HG02759 (cell line): ENCODE data around the gene CCDC38.

Experiments used
- ATAC-seq: cut with Tn5 transposase; IDR thresholded peaks from one replicate; pipeline ENCODE4 v1.9.1; 2021; ENCODE audit warnings: mild to moderate bottlenecking, moderate library complexity; ENCODE audit not compliant: unreplicated experiment

CCDC38 gene

DNA sequence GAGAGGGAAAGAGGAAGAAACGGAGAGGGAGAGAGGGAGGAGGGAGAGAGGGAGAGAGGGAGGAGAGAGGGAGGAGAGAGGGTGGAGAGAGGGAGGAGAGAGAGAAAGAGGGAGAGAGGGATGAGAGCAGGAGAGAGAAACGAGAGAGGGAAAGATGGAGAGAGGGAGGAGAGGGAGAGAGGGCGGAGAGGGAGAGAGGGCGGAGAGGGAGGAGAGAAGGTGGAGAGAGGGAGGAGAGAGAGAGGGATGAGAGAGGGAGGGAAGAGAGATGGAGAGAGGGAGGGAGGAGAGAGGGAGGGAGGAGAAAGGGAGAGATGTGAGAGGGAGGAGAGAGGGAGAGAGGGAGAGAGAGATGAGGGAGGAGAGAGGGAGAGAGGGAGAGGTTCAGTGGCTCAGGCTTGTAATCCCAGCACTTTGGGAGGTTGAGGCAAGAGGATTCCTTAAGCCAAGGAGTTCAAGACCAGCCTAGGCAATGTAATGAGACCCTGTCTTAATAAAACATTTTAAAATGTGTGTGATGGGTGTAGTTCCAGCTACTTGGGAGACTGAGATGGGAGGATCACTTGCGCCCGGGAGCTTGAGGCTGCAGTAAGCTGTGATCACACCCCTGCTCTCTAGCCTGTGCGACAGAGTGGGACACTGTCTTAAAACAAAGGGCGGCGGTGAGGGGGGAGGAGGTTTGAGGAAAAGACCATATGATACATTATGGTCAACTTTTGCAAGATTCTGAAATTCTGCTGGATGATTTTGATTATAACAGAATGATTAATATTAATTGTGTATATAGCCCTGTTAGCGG, 105.0 kb downstream of the CCDC38 start:
- no peak for ATAC-seq

DNA sequence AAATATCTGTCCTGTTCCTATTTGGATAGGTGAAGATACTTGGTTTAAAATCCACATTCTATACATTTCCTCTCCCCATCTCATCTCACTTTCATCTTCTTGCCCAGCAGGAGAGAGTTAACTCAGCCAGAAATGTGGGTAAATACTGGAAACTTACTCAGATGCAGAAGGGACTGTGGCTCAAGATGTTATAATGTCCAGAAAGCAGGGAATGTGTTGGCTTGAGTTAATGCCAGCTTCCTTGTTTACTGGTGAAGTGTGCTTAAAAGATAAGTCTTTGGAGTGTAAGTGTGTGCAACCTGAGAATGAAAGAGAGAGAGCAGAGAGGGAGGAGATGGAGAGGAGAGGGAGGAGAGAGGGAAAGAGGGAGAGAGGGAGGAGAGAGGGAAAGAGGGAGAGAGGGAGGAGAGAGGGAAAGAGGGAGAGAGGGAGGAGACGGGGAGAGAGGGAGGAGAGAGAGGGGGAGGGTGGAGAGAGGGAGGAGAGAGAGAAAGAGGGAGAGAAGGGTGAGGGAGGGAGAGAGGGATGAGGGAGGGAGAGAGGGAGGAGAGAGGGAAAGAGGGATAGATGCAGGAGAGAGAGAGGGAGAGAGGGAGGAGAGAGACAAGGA, 105.7 kb downstream of the CCDC38 start:
- no peak for ATAC-seq

DNA sequence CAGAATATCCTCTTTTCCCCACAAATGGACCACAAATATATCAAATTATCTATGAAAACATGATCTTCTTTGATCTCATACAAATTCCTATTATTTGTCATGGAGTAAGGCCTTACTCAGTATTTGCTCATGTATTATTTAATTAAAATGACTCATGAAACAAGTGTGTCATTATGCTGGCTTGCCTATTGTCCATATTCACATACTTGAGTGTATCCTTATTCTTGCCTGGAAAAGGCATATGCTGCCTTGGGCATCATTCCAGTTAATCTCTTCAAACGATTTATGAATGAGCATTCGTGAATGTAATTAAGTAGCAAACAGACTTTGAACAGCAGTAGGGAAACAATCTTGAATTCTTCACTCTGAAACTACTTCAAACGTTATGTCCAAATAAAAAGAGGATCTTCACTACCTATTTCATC, 106.2 kb downstream of the CCDC38 start:
- ATAC-seq, result no peak

DNA sequence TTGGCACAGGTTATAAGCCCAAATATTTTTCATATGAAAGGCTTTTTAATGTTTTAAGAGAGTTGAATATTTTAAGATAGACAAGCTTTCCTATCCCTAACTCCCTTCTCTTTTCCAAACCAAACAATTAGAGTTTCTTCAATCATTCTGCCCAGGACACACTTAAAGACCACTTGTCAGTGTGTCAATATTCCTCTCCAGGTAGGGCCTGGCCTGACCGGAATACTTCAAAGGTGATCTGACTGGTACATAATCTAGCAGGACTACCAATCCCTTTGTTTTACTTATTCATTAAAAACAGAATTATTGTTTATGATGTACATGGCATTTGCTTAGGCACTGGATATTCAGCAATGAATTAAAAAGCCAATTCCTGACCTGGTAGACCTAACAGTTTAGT, 107.8 kb downstream of the CCDC38 start:
- no peak for ATAC-seq

DNA sequence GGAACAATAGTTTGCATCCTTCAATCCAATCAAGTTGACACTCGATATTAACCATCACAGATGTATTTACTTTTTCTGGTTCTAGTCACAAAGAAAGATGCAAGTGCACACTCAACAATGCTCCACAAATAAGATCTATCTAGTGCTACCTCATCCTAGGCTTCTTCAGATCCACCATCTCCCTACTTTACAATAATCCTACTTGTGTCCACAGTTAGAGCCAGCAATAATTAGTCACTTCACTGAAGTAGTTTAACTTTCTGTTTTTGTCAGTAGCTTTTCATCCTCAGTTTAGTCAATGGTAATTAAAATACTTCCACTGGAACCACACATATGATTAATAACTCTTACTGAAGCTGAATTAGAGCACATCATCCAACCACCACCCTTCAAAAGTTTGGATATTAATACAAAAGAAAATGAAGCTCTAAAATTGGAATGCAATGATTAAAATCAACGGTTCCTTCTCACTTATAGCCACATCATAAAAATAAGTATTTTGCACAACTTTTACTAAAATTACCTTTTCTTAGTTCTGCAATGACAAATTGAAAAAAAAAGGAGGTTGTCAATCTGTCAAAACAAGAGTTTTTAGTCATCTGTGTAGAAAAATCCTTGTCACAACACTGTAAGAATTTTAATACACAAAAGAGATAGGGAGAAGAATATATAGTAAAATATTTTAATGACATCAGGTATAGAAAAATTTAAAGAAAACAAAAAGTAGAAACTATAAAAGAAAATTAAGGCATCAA, 111.9 kb downstream of the CCDC38 start:
- ATAC-seq, result no peak

DNA sequence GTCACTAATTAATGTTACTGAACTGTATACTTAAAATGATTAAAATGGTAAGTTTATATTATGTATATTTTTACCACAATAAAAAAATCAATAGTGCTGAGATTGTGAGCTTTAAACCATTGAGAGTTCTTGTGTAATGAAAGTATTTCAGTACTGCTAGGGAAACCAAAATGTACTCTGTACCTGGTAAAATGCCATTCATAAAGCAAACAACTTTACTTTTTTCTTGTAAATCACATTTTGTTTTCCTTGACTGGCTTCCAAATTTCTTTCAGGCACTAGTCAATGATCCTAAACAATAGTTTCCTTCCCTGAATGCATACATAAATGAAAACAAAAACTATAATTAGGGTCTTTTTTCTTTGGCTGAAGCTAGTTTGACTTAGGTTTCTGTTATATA, 113.0 kb downstream of the CCDC38 start:
- ATAC-seq, result no peak

DNA sequence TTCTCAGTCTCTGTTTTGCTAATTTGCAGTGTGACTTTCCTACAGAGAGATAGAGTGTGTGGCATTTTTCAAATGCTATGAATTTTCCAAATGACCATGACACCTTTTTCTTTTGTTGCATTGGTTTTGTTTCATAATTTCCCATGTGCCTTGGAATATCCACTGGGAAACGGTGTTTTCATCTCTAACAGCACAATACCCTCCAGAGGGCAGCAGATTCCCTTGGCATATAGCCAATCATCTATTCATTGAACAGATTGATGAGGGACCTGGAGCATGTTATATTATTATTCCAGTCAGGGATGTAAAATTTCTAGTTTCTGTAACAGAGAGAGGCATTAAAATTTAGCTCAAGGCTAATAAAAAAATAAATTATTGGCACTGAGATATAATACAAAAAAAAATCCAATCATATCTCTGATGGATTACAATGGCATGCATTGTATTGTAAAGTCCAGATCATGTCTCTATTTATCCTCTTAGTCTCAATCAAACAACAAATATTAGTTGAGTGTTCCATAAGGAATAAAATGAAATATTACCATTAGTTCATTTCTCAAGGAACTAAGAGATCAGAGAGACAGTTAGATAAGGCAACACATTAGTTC, 122.2 kb downstream of the CCDC38 start:
- ATAC-seq, result no peak
